Measurements from ENCODE around the gene MOK. TPM values are rescaled to one million over a fixed set of nuclear protein-coding genes. Genes with fewer than 3 reads are reported as not detected.
A peak's percentile ranks its signal among the peaks of the same experiment; 100 is the strongest.
"Not testable (repeated sequence)": the region's sequence is repeated elsewhere in the genome, so short reads cannot be mapped to it uniquely, and the experiment has no call there.

MOK gene
- 10 to 100 TPM; 25.1 to 29.6 (median 27.2) TPM for polyA plus RNA-seq (ENCODE audit: insufficient read length in 4 of 4)

- peak; percentile 94 to 99 (median 96) for DNase-seq (ENCODE audit: low read depth in 4 of 4, low spot score in 3 of 4)
These were observed at the start of gene MOK for GRCh38 chr14:102304611-102305506. MOK (minus strand) TSS chr14:102305164; CDS start chr14:102304968, 196 bp downstream.

DNA sequence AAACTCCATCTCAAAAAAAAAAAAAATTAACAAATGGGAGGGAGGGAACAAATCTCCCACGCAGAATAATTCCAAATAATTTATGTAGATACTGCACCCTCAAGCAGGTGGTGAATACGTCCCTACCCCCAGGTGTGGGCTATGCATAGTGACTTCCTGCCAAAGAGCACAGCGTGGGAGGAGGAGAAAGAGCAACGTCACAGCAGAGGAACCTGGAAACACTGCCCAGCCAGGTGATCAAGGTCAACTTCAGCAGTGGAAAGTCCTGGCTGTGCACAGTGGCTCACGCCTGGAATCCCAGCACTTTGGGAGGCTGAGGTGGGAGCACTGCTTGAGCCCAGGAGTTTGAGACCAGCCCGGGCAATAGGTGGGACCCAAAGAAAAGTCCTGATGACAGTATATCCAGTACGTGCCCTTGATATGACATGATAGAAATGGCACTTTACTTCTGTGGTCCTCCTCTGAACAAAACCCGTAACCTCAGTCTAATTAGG lies 48.2 kb upstream of the MOK start:
- no peak for DNase-seq (ENCODE audit: low read depth in 4 of 4, low spot score in 3 of 4)

DNA sequence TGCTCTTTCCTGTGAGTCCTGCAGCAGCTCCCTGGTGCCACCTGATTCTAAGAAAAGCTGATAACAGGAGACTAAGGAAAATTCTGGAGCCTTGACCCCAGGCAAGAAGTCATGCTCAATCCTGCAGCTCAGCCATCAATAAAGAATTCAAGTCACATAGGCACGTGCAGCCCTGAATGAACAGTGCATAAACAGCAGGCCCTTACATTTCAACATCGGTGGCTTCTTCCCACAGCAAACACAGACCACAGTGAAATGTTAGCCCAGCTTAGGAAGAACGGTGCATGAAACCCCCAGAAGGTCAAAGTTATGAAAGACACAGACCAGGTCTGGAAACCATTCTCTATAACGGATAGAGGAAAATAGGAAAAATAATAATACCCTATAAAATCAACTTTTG lies 47.2 kb upstream of the MOK start:
- no peak for DNase-seq (ENCODE audit: low read depth in 4 of 4, low spot score in 3 of 4)

- DNase-seq (ENCODE audit: low read depth in 4 of 4, low spot score in 3 of 4), result not testable (repeated sequence)
These were observed 46.6 kb upstream of the MOK start for GRCh38 chr14:102351593-102351992.

- no peak for DNase-seq (ENCODE audit: low read depth in 4 of 4, low spot score in 3 of 4)
These were observed 46.1 kb upstream of the MOK start for GRCh38 chr14:102351023-102351422.

DNA sequence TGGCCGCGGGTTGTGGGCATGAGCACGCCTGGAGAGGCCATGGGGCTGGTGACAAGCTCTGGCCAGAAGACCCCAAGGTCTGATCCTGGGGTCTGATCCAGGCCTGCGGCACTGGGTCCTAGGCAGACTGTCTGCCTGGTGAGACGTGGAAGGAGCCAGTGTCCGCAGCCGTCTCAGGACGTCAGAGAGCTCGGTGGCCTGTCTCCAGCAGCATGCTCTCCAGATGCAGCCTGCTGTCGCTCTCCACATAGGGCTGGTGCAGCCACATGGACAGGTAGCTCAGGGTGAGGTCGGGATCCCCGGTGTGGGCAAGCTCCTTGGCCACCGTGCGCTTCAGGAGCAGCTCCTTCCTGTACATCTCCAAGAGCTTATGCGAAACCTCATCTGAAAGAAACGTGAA lies 43.4 kb upstream of the MOK start:
- no peak for DNase-seq (ENCODE audit: low read depth in 4 of 4, low spot score in 3 of 4)

- no peak for DNase-seq (ENCODE audit: low read depth in 4 of 4, low spot score in 3 of 4)
These were observed 41.7 kb upstream of the MOK start for GRCh38 chr14:102346645-102347044.

GRCh38 chr14:102345232-102345631 lies 40.3 kb upstream of the MOK start:
- DNase-seq (ENCODE audit: low read depth in 4 of 4, low spot score in 3 of 4), result no peak

- no peak for DNase-seq (ENCODE audit: low read depth in 4 of 4, low spot score in 3 of 4)
These were observed 39.5 kb upstream of the MOK start for GRCh38 chr14:102344485-102344884.

- DNase-seq (ENCODE audit: low read depth in 4 of 4, low spot score in 3 of 4), result no peak
These were observed 39.1 kb upstream of the MOK start for GRCh38 chr14:102344084-102344483.

- no peak for DNase-seq (ENCODE audit: low read depth in 4 of 4, low spot score in 3 of 4)
These were observed 37.3 kb upstream of the MOK start for GRCh38 chr14:102342238-102342637.

DNA sequence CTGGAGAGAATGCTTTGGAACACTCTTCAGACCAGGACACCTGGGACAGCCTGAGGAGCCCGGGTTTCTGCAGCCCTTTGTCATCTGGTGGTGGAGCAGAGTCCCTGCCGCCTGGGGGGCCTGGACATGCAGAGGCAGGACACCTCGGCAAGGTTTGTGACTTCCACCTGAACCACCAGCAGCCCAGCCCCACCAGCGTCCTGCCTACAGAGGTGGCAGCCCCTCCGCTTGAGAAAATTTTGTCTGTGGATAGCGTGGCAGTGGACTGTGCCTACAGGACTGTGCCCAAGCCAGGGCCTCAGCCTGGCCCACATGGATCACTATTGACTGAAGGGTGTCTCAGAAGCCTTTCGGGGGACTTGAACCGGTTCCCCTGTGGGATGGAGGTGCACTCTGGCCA lies 36.6 kb upstream of the MOK start:
- DNase-seq (ENCODE audit: low read depth in 4 of 4, low spot score in 3 of 4), result no peak

DNA sequence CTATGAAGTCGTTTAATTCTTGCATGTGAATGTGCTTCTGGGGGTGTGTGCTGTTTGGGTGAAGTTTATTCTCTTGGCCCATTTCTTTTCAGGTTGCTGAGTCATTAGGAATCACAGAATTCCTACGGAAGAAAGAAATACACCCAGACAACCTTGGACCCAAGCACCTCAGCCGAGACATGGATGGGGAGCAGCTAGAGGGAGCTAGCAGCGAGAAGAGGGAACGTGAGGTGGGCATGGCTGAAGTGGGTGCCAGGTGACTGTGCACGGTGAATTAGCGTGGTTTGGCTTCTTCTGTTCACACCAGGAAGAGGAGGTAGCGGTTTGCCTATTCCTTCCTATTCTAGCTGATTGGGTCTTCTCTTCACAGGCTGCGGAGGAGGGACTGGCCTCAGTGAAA lies 33.8 kb upstream of the MOK start:
- DNase-seq (ENCODE audit: low read depth in 4 of 4, low spot score in 3 of 4), result no peak

- no peak for DNase-seq (ENCODE audit: low read depth in 4 of 4, low spot score in 3 of 4)
These were observed 30.2 kb upstream of the MOK start for GRCh38 chr14:102335163-102335562.

- no peak for DNase-seq (ENCODE audit: low read depth in 4 of 4, low spot score in 3 of 4)
These were observed 29.1 kb upstream of the MOK start for GRCh38 chr14:102333795-102334705.

DNA sequence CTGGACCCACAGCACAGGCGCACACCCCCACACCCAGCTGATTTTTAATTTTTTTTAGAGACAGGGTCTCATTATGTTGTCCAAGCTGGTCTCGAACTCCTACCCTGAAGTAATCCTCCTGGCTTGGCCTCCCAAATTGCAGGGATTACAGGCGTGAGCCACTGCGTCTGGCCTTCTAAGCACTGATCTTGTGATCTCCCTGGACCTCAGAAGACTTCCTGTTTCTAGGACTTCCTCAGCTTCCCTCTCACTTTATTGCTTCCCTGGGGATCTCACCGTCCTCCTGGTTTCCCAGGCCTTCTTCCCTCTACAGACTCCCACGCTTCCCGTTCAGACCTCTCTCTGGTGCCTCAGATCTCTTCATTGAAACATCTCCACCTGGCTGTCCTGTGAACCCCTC lies 28.4 kb upstream of the MOK start:
- DNase-seq (ENCODE audit: low read depth in 4 of 4, low spot score in 3 of 4), result no peak

- no peak for DNase-seq (ENCODE audit: low read depth in 4 of 4, low spot score in 3 of 4)
These were observed 25.8 kb upstream of the MOK start for GRCh38 chr14:102330806-102331205.

GRCh38 chr14:102329381-102329780 lies 24.4 kb upstream of the MOK start:
- DNase-seq (ENCODE audit: low read depth in 4 of 4, low spot score in 3 of 4), result not testable (repeated sequence)

GRCh38 chr14:102326583-102326982 lies 21.6 kb upstream of the MOK start:
- no peak for DNase-seq (ENCODE audit: low read depth in 4 of 4, low spot score in 3 of 4)

DNA sequence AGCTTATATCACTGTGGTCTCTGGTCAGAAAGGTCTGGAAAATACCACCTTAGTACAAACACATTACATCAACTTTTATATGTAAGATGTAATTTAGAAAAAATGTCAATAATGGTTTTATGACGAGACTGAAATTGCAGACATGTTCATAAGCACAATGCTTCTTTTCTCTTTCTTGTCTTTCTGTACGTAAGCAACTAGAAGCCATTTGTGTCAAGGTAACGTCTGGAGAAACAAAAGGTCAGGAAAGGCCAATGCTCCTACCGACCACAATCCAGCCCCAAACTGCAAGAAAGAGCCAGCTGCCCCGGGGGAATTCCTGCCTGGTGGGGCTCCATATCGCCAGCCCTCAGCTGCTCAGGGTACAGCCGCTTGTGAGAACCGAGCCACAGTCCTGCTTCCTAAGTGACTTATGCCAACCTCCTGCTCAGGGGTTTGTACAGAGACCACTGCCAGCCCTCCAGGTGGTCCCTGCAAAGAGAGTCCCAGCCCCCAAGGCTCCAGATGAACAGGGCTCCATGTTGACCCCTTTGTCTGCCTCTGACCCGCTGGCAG lies 20.9 kb upstream of the MOK start:
- DNase-seq (ENCODE audit: low read depth in 4 of 4, low spot score in 3 of 4), result no peak

- DNase-seq (ENCODE audit: low read depth in 4 of 4, low spot score in 3 of 4), result no peak
These were observed 18.1 kb upstream of the MOK start for GRCh38 chr14:102323102-102323501.

Data from right renal pelvis (tissue), 4 donors.